CD14-positive monocyte (primary cell): ENCODE results near the gene KIT. TPM values are rescaled to one million over a fixed set of nuclear protein-coding genes. Genes with fewer than 3 reads are reported as not detected.

ENCODE experiments used
- DNase-seq, 3 donors: peaks; one replicate each; pipeline ENCODE4 v3.0.0-alpha.2; 2011 to 2022
- H2AFZ ChIP-seq: 2 replicates; pipeline ENCODE4 v1.6.0; 2012; ENCODE audit warnings: mild to moderate bottlenecking, low read depth, low read length, inconsistent platforms; ENCODE audit not compliant: insufficient read depth, poor library complexity, severe bottlenecking
- H3K27ac ChIP-seq, 2 donors: 1 replicate in 1 of 2; 2 replicates in 1 of 2; pipeline ENCODE4 v1.5.1; 2012 to 2013; ENCODE audit warnings: low read length in 2 of 2, control low read depth in 1 of 2, inconsistent platforms in 1 of 2, low read depth in 1 of 2, mild to moderate bottlenecking in 1 of 2
- H3K27me3 ChIP-seq, 2 donors: one replicate each; pipeline versions ENCODE4 v1.6.0 to v1.6.1; 2011 to 2013; ENCODE audit warnings: low read length in 2 of 2; ENCODE audit not compliant: control insufficient read depth in 2 of 2, insufficient read depth in 2 of 2
- H3K36me3 ChIP-seq, 2 donors: replicated peaks in 1 of 2; 1 replicate in 1 of 2; 2 replicates in 1 of 2; pipeline versions ENCODE4 v1.5.1 to v1.6.1; 2012 to 2013; ENCODE audit warnings: low read length in 2 of 2, control low read depth in 1 of 2, inconsistent platforms in 1 of 2, mild to moderate bottlenecking in 1 of 2; ENCODE audit not compliant: insufficient read depth in 2 of 2, control insufficient read depth in 1 of 2
- H3K4me1 ChIP-seq, 2 donors: 1 replicate in 1 of 2; 2 replicates in 1 of 2; pipeline versions ENCODE4 v1.5.1 to v1.6.1; 2012 to 2013; ENCODE audit warnings: low read length in 2 of 2, control low read depth in 1 of 2, inconsistent platforms in 1 of 2, mild to moderate bottlenecking in 1 of 2, moderate library complexity in 1 of 2; ENCODE audit not compliant: insufficient read depth in 2 of 2, control insufficient read depth in 1 of 2
- H3K4me2 ChIP-seq: replicated peaks from 2 replicates; pipeline ENCODE3; 2012; ENCODE audit warnings: low read length, moderate library complexity, mild to moderate bottlenecking; ENCODE audit not compliant: poor library complexity, severe bottlenecking; ENCODE audit errors: extremely low read depth
- H3K4me3 ChIP-seq, 3 experiments: fragments of 200-600 bp in 1 of 3; sonication (generic) in 1 of 3; replicated peaks in 1 of 3; 1 replicate in 2 of 3; 2 replicates in 1 of 3; pipeline ENCODE4 v1.5.1; 2011 to 2013; ENCODE audit warnings: low read length in 3 of 3, mild to moderate bottlenecking in 3 of 3, control low read depth in 2 of 3, low read depth in 2 of 3, inconsistent platforms in 1 of 3, moderate library complexity in 1 of 3
- H3K79me2 ChIP-seq: 2 replicates; pipeline ENCODE4 v1.6.0; 2012; ENCODE audit warnings: mild to moderate bottlenecking, control low read depth, inconsistent platforms, low read length, moderate library complexity; ENCODE audit not compliant: insufficient read depth
- H3K9ac ChIP-seq: 2 replicates; pipeline ENCODE4 v1.6.0; 2017; ENCODE audit warnings: low read length, mild to moderate bottlenecking; ENCODE audit not compliant: insufficient read depth, poor library complexity, severe bottlenecking
- H3K9me3 ChIP-seq, 2 donors: replicated peaks in 1 of 2; 1 replicate in 1 of 2; 2 replicates in 1 of 2; pipeline versions ENCODE4 v1.5.1 to v1.6.1; 2012 to 2013; ENCODE audit warnings: low read length in 2 of 2, control low read depth in 1 of 2; ENCODE audit not compliant: control insufficient read depth in 1 of 2, insufficient read depth in 1 of 2
- H4K20me1 ChIP-seq: 2 replicates; pipeline ENCODE4 v1.6.0; 2012; ENCODE audit warnings: mild to moderate bottlenecking, low read length, control low read depth, moderate library complexity; ENCODE audit not compliant: insufficient read depth
- H3K27ac Mint-ChIP-seq, 7 donors: one replicate each; pipeline ENCODE4 v1.8.0; 2020; ENCODE audit warnings: mild to moderate bottlenecking in 7 of 7, mixed read lengths in 7 of 7, moderate library complexity in 6 of 7, inconsistent platforms in 2 of 7
- H3K27me3 Mint-ChIP-seq, 3 donors: one replicate each; pipeline ENCODE4 v1.8.0; 2021 to 2022; ENCODE audit warnings: low read depth in 3 of 3, mild to moderate bottlenecking in 3 of 3, mixed read lengths in 3 of 3, moderate library complexity in 3 of 3, inconsistent platforms in 1 of 3
- H3K36me3 Mint-ChIP-seq, 2 donors: one replicate each; pipeline ENCODE4 v1.8.0; 2020; ENCODE audit warnings: mixed read lengths in 2 of 2, inconsistent platforms in 1 of 2, mild to moderate bottlenecking in 1 of 2
- H3K4me1 Mint-ChIP-seq: one replicate; pipeline ENCODE4 v1.8.0; 2020; ENCODE audit warnings: mild to moderate bottlenecking, mixed read lengths
- H3K4me3 Mint-ChIP-seq, 2 donors: one replicate each; pipeline ENCODE4 v1.8.0; 2020; ENCODE audit warnings: mild to moderate bottlenecking in 2 of 2, mixed read lengths in 2 of 2, moderate library complexity in 1 of 2
- H3K9me3 Mint-ChIP-seq, 7 donors: one replicate each; pipeline ENCODE4 v1.8.0; 2020 to 2022; ENCODE audit warnings: mixed read lengths in 7 of 7, mild to moderate bottlenecking in 6 of 7, moderate library complexity in 6 of 7, inconsistent platforms in 2 of 7
- WGBS: methylation state at CpG from one replicate; pipeline ENCODE4 v1.1.5; 2013; ENCODE audit warnings: missing lambda C conversion rate; ENCODE audit not compliant: insufficient coverage; 5-methylcytosine and 5-hydroxymethylcytosine counted together
- intact Hi-C, 2 donors: fragments of 100-400 bp; cut with micrococcal nuclease; formaldehyde crosslinking; loops; one replicate each; pipeline versions ENCODE4 v1.15.0 to v1.15.1; 2023
- polyA plus RNA-seq, 3 donors: library from polyadenylated mRNA; depleted of rRNA in 1 of 3; unstranded in 2 of 3; stranded (reverse) in 1 of 3; fragments of 300-500 nt in 2 of 3; fragments of >200 nt in 1 of 3; fragmentation: Illumina TruSeq in 2 of 3; gene quantifications; 1 replicate in 2 of 3; 2 replicates in 1 of 3; pipeline ENCODE4 v1.2.3, GENCODE V29; 2012 to 2021
- TF ChIP-seq, protein P1 (sequence below): fragments of 200-600 bp; IDR thresholded peaks from one replicate; pipeline ENCODE4 v1.8.0; 2022; ENCODE audit warnings: antibody characterized with exemption, mild to moderate bottlenecking

Gene KIT
- polyA plus RNA-seq, 3 donors: not detected

DNA sequence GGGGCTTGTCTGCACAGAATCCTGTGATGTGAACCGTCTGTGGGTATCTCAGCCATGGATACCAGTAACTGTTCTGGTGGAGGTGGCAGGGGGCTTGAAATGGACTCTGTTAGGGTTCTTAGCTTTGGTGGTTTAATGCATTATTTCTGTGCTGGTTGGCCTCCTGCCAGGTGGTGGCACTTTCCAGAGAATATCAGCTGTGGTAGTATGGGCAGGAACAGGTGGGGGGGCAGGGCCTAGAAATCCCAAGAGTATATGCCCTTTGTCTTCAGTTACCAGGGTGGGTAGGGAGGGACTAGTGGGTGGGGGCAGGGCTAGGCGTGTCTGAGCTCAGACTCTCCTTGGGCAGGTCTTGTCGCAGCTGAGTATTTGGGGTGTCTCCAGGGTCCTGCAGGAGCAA, 106.7 kb downstream of the KIT start:
- no peaks in the 10 kb centered on the region for H3K4me1 ChIP-seq
- H3K9me3 ChIP-seq: no peaks in the 10 kb centered on the region
- no peak overlapping the region for H3K4me2 ChIP-seq
- H3K4me3 ChIP-seq: no peak overlapping the region
- no peaks in the 10 kb centered on the region for H3K27me3 ChIP-seq
- no peak overlapping the region for H3K27ac ChIP-seq
- no peak overlapping the region for H3K27ac Mint-ChIP-seq
- no peaks in the 10 kb centered on the region for H3K36me3 ChIP-seq
- intact Hi-C loops: no loop called here
- H3K9ac ChIP-seq: no peak overlapping the region
- no peaks in the 10 kb centered on the region for H3K79me2 ChIP-seq
- no peaks in the 10 kb centered on the region for H3K27me3 Mint-ChIP-seq
- WGBS: 92% methylated on average over 3 of the region's 3 CpGs
- H3K9me3 Mint-ChIP-seq: peaks cover 6 to 17% (median 11%) of the 10 kb centered on the region in 7 donors
- no peak overlapping the region for H2AFZ ChIP-seq
- peaks cover 0 to 6% of the 10 kb centered on the region in 2 donors for H3K36me3 Mint-ChIP-seq
- H3K4me3 Mint-ChIP-seq: no peak overlapping the region
- no peaks in the 10 kb centered on the region for H4K20me1 ChIP-seq
- TF ChIP-seq, protein P1, sequence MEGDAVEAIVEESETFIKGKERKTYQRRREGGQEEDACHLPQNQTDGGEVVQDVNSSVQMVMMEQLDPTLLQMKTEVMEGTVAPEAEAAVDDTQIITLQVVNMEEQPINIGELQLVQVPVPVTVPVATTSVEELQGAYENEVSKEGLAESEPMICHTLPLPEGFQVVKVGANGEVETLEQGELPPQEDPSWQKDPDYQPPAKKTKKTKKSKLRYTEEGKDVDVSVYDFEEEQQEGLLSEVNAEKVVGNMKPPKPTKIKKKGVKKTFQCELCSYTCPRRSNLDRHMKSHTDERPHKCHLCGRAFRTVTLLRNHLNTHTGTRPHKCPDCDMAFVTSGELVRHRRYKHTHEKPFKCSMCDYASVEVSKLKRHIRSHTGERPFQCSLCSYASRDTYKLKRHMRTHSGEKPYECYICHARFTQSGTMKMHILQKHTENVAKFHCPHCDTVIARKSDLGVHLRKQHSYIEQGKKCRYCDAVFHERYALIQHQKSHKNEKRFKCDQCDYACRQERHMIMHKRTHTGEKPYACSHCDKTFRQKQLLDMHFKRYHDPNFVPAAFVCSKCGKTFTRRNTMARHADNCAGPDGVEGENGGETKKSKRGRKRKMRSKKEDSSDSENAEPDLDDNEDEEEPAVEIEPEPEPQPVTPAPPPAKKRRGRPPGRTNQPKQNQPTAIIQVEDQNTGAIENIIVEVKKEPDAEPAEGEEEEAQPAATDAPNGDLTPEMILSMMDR: no peak
- DNase-seq: no peak
- peaks cover 10% of the 10 kb centered on the region for H3K4me1 Mint-ChIP-seq

- Histone ChIP-seq H3K27me3 (no peaks in the 10 kb centered on the region), H3K4me2 (no peak overlapping the region), H3K79me2 (no peaks in the 10 kb centered on the region), H3K4me3 (no peak overlapping the region), H3K9me3 (no peaks in the 10 kb centered on the region), H2AFZ (no peak overlapping the region), H4K20me1 (no peaks in the 10 kb centered on the region), H3K36me3 (no peaks in the 10 kb centered on the region), H3K4me1 (no peaks in the 10 kb centered on the region), H3K9ac (no peak overlapping the region), H3K27ac (no peak overlapping the region)
- intact Hi-C loops: no loop called here
- TF ChIP-seq, protein P1: no peak
- no peak for DNase-seq
- H3K9me3 Mint-ChIP-seq: peaks cover 0 to 10% (median 4%) of the 10 kb centered on the region in 7 donors
- H3K4me1 Mint-ChIP-seq: no peaks in the 10 kb centered on the region
- H3K27ac Mint-ChIP-seq: no peak overlapping the region
- no peak overlapping the region for H3K4me3 Mint-ChIP-seq
- H3K36me3 Mint-ChIP-seq: peaks cover 0 to 4% of the 10 kb centered on the region in 2 donors
- no peaks in the 10 kb centered on the region for H3K27me3 Mint-ChIP-seq
These were observed 109.6 kb downstream of the KIT start for GRCh38 chr4:54767376-54767775.
